ENCODE data around the gene CCP110.

Gene CCP110

GRCh38 chr16:19523559-19524355 lies at the start of gene CCP110:
TSS of gene CCP110 (plus strand) at chr16:19523942. CDS start at chr16:19527882, 3,940 bp downstream.
- DNase-seq (ENCODE audit: low read depth in 2 of 2): peak; percentile 89 to 92

- no peak for DNase-seq (ENCODE audit: low read depth in 2 of 2)
Observed at GRCh38 chr16:19474617-19475016, 49.1 kb upstream of the CCP110 start.

- no peak for DNase-seq (ENCODE audit: low read depth in 2 of 2)
Observed at GRCh38 chr16:19478505-19478904, 45.2 kb upstream of the CCP110 start.

GRCh38 chr16:19479302-19479721 lies 44.4 kb upstream of the CCP110 start:
- no peak for DNase-seq (ENCODE audit: low read depth in 2 of 2)

GRCh38 chr16:19481296-19481695 lies 42.4 kb upstream of the CCP110 start:
- no peak for DNase-seq (ENCODE audit: low read depth in 2 of 2)

GRCh38 chr16:19481769-19482168 lies 42.0 kb upstream of the CCP110 start:
- DNase-seq (ENCODE audit: low read depth in 2 of 2): no peak

- no peak for DNase-seq (ENCODE audit: low read depth in 2 of 2)
Observed at GRCh38 chr16:19482291-19482690, 41.5 kb upstream of the CCP110 start.

- no peak for DNase-seq (ENCODE audit: low read depth in 2 of 2)
Observed at GRCh38 chr16:19484096-19484495, 39.6 kb upstream of the CCP110 start.

- no peak for DNase-seq (ENCODE audit: low read depth in 2 of 2)
Observed at GRCh38 chr16:19485611-19486010, 38.1 kb upstream of the CCP110 start.

GRCh38 chr16:19486051-19486450 lies 37.7 kb upstream of the CCP110 start:
- DNase-seq (ENCODE audit: low read depth in 2 of 2): no peak

- DNase-seq (ENCODE audit: low read depth in 2 of 2): no peak
Observed at GRCh38 chr16:19486750-19487325, 36.9 kb upstream of the CCP110 start.

- DNase-seq (ENCODE audit: low read depth in 2 of 2): no peak
Observed at GRCh38 chr16:19488213-19488640, 35.5 kb upstream of the CCP110 start.

GRCh38 chr16:19490619-19491018 lies 33.1 kb upstream of the CCP110 start:
- no peak for DNase-seq (ENCODE audit: low read depth in 2 of 2)

- DNase-seq (ENCODE audit: low read depth in 2 of 2): no peak
Observed at GRCh38 chr16:19497176-19497575, 26.6 kb upstream of the CCP110 start.

- no peak for DNase-seq (ENCODE audit: low read depth in 2 of 2)
Observed at GRCh38 chr16:19499006-19499405, 24.7 kb upstream of the CCP110 start.

GRCh38 chr16:19499481-19499880 lies 24.3 kb upstream of the CCP110 start:
- no peak for DNase-seq (ENCODE audit: low read depth in 2 of 2)

- DNase-seq (ENCODE audit: low read depth in 2 of 2): peak; percentile 21 to 41
Observed at GRCh38 chr16:19502395-19503131, 21.2 kb upstream of the CCP110 start.

- DNase-seq (ENCODE audit: low read depth in 2 of 2): no peak
Observed at GRCh38 chr16:19503461-19504075, 20.2 kb upstream of the CCP110 start.

GRCh38 chr16:19505600-19506303 lies 18.0 kb upstream of the CCP110 start:
- no peak for DNase-seq (ENCODE audit: low read depth in 2 of 2)

GRCh38 chr16:19506965-19507364 lies 16.8 kb upstream of the CCP110 start:
- DNase-seq (ENCODE audit: low read depth in 2 of 2): no peak

GRCh38 chr16:19507867-19508266 lies 15.9 kb upstream of the CCP110 start:
- DNase-seq (ENCODE audit: low read depth in 2 of 2): no peak

- no peak for DNase-seq (ENCODE audit: low read depth in 2 of 2)
Observed at GRCh38 chr16:19512297-19512696, 11.4 kb upstream of the CCP110 start.
